Measurements from ENCODE around the gene SYT11. TPM values are rescaled to one million over a fixed set of nuclear protein-coding genes. Genes with fewer than 3 reads are reported as not detected.
A peak's percentile ranks its signal among the peaks of the same experiment; 100 is the strongest.

The SYT11 gene
- total and polyA plus RNA-seq, 10 of the 15 experiments (the other 5 are each of a cell fraction or from before 2014, with no cell fraction given), result 7.7 to 21.2 (median 13.5) TPM

DNA sequence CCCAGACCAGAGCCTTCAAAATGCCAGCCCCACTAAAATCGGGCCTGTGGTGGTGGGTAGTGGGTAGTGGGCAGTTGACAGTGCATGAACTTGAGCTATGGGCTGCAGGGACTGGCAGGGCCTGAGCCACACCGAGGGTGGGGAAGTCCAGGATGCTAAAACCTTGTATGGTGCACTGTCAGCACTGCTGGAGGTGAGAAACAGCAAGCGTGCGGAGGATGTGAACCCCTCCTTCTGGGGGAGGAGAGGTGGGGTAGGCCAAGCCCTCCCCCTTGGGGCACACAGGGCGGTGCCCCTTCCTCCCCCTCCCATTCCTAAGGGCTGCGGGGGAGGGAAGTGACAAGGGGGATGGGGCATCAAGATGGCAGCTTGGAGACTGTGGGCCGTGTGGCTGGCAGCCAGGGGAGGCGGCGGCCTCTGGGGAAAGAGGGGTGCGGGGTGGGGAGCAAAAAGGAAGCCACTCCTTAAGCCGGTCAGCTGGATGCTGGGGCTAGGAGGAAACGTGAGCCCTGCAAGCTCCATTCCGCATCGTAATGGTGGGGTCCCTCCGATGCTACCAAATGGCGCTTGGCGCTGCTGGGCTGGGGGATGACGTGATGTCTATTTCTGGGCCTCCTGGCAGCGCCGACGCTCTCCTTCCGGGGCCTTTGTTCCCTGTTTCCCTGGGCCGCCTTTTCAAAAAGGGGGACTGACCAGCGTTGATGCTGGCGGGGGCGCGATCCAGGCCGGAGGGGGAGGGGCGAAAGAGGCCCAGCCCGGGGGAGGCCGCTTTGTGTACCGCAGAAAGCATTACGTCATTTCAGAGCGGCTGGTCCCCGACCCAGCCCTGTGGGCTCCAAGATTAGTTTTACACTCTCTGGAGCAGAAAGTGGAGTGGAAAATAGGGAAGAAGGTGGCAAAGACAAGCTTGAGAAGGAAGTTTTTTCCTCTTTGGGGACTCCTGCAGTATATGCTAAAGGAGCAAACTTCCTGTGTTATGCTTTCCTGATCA, 809 bp downstream of the SYT11 start (continued):
- TF ChIP-seq CHD2 (IDR thresholded peaks at IDR 0.05; ENCODE audit: borderline replicate concordance, low read depth, low read length) (peak; percentile 56; the same call in 1 of the 2 replicates), SMAD1 (IDR thresholded peaks at IDR 0.05; ENCODE audit: low read depth, partially characterized antibody) (no peak), TARDBP (IDR thresholded peaks at IDR 0.05; ENCODE audit: borderline replicate concordance) (no peak), ZNF274 (IDR thresholded peaks at IDR 0.05; ENCODE audit: insufficient read depth, insufficient read length) (no peak), CREM (IDR thresholded peaks at IDR 0.05; ENCODE audit: low read depth) (peak; percentile 63; the same call in 1 of the 2 replicates), FOXK2 (IDR thresholded peaks at IDR 0.05) (no peak), KDM1A (IDR thresholded peaks at IDR 0.05; ENCODE audit: borderline replicate concordance) (no peak), ATF7 (IDR thresholded peaks at IDR 0.05; ENCODE audit: low read depth) (peak; percentile 100), HDGF (IDR thresholded peaks at IDR 0.05) (0 out of 2 replicates have a peak, but pooled peaks have one; percentile 43), ZNF622 (IDR thresholded peaks at IDR 0.05) (no peak), SMC3 (IDR thresholded peaks at IDR 0.05; ENCODE audit: borderline replicate concordance, low read length) (no peak), BHLHE40 (IDR thresholded peaks at IDR 0.05; ENCODE audit: borderline replicate concordance in 1 of 2, low read depth in 2 of 2, low read length in 1 of 2) (peak; percentile 48 to 76; a peak in 3 of 4 replicates), PML (IDR thresholded peaks at IDR 0.05; ENCODE audit: low read length) (no peak; the same call in 1 of the 2 replicates), ZNF217 (IDR thresholded peaks at IDR 0.05) (no peak), STAT3 (IDR thresholded peaks at IDR 0.05; ENCODE audit: low read depth, low read length) (no peak)
- TF ChIP-seq, protein P1, sequence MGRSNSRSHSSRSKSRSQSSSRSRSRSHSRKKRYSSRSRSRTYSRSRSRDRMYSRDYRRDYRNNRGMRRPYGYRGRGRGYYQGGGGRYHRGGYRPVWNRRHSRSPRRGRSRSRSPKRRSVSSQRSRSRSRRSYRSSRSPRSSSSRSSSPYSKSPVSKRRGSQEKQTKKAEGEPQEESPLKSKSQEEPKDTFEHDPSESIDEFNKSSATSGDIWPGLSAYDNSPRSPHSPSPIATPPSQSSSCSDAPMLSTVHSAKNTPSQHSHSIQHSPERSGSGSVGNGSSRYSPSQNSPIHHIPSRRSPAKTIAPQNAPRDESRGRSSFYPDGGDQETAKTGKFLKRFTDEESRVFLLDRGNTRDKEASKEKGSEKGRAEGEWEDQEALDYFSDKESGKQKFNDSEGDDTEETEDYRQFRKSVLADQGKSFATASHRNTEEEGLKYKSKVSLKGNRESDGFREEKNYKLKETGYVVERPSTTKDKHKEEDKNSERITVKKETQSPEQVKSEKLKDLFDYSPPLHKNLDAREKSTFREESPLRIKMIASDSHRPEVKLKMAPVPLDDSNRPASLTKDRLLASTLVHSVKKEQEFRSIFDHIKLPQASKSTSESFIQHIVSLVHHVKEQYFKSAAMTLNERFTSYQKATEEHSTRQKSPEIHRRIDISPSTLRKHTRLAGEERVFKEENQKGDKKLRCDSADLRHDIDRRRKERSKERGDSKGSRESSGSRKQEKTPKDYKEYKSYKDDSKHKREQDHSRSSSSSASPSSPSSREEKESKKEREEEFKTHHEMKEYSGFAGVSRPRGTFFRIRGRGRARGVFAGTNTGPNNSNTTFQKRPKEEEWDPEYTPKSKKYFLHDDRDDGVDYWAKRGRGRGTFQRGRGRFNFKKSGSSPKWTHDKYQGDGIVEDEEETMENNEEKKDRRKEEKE (IDR thresholded peaks at IDR 0.05), result no peak
- TF ChIP-seq, protein P2, sequence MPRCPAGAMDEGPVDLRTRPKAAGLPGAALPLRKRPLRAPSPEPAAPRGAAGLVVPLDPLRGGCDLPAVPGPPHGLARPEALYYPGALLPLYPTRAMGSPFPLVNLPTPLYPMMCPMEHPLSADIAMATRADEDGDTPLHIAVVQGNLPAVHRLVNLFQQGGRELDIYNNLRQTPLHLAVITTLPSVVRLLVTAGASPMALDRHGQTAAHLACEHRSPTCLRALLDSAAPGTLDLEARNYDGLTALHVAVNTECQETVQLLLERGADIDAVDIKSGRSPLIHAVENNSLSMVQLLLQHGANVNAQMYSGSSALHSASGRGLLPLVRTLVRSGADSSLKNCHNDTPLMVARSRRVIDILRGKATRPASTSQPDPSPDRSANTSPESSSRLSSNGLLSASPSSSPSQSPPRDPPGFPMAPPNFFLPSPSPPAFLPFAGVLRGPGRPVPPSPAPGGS (IDR thresholded peaks at IDR 0.05; ENCODE audit: borderline replicate concordance, insufficient read depth, low read depth, low read length, poor library complexity, severe bottlenecking), result no peak
- TF ChIP-seq, protein P3, sequence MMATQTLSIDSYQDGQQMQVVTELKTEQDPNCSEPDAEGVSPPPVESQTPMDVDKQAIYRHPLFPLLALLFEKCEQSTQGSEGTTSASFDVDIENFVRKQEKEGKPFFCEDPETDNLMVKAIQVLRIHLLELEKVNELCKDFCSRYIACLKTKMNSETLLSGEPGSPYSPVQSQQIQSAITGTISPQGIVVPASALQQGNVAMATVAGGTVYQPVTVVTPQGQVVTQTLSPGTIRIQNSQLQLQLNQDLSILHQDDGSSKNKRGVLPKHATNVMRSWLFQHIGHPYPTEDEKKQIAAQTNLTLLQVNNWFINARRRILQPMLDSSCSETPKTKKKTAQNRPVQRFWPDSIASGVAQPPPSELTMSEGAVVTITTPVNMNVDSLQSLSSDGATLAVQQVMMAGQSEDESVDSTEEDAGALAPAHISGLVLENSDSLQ (IDR thresholded peaks at IDR 0.05), result 0 out of 2 replicates have a peak, but pooled peaks have one; percentile 30
- TF ChIP-seq, protein P4, sequence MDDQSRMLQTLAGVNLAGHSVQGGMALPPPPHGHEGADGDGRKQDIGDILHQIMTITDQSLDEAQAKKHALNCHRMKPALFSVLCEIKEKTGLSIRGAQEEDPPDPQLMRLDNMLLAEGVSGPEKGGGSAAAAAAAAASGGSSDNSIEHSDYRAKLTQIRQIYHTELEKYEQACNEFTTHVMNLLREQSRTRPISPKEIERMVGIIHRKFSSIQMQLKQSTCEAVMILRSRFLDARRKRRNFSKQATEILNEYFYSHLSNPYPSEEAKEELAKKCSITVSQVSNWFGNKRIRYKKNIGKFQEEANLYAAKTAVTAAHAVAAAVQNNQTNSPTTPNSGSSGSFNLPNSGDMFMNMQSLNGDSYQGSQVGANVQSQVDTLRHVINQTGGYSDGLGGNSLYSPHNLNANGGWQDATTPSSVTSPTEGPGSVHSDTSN (IDR thresholded peaks at IDR 0.05; ENCODE audit: insufficient replicate concordance, low read depth, low read length), result no peak
- TF ChIP-seq, protein P5, sequence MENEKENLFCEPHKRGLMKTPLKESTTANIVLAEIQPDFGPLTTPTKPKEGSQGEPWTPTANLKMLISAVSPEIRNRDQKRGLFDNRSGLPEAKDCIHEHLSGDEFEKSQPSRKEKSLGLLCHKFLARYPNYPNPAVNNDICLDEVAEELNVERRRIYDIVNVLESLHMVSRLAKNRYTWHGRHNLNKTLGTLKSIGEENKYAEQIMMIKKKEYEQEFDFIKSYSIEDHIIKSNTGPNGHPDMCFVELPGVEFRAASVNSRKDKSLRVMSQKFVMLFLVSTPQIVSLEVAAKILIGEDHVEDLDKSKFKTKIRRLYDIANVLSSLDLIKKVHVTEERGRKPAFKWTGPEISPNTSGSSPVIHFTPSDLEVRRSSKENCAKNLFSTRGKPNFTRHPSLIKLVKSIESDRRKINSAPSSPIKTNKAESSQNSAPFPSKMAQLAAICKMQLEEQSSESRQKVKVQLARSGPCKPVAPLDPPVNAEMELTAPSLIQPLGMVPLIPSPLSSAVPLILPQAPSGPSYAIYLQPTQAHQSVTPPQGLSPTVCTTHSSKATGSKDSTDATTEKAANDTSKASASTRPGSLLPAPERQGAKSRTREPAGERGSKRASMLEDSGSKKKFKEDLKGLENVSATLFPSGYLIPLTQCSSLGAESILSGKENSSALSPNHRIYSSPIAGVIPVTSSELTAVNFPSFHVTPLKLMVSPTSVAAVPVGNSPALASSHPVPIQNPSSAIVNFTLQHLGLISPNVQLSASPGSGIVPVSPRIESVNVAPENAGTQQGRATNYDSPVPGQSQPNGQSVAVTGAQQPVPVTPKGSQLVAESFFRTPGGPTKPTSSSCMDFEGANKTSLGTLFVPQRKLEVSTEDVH (IDR thresholded peaks at IDR 0.05; ENCODE audit: low read depth, partially characterized antibody), result no peak

Data from GM12878 (cell line).